Measurements from ENCODE around the gene PPP3CB.

The PPP3CB gene

GRCh38 chr10:73485320-73485719 is 10.5 kb downstream of the PPP3CB start:
- no peak overlapping the region for H2AFZ ChIP-seq (ENCODE audit: low read length)
- H3F3A ChIP-seq (ENCODE audit: insufficient read depth, low read length): no peaks in the 10 kb centered on the region
- no peaks in the 10 kb centered on the region for H3K4me1 ChIP-seq (ENCODE audit: insufficient read depth, low read length, severe bottlenecking)
- H3K9me2 ChIP-seq (ENCODE audit: low read depth, low read length): no peaks in the 10 kb centered on the region
- no peaks in the 10 kb centered on the region for H4K20me1 ChIP-seq (ENCODE audit: insufficient read depth, low read length)
- no peak overlapping the region for H3K4me2 ChIP-seq (ENCODE audit: low read length)
- H3K36me3 ChIP-seq (ENCODE audit: insufficient read depth, low read length): peaks cover 31% of the 10 kb centered on the region
- H3K9ac ChIP-seq (ENCODE audit: low read length): no peak overlapping the region
- no peak overlapping the region for H3K4me3 ChIP-seq (ENCODE audit: low read depth, low read length, poor library complexity, severe bottlenecking)
- H3K27me3 ChIP-seq (ENCODE audit: insufficient read depth, low read length): no peaks in the 10 kb centered on the region
- no peaks in the 10 kb centered on the region for H3K9me3 ChIP-seq (ENCODE audit: low read length)
- H3K27ac ChIP-seq (ENCODE audit: low read depth, low read length, poor library complexity, severe bottlenecking): no peak overlapping the region
- H3K79me2 ChIP-seq (ENCODE audit: insufficient read depth, low read length): peaks cover 36% of the 10 kb centered on the region
- no peak for TF ChIP-seq CTCF (IDR thresholded peaks at IDR 0.05; ENCODE audit: low read length)
- no peak for TF ChIP-seq EZH2 (IDR thresholded peaks at IDR 0.05; ENCODE audit: borderline replicate concordance, low read length)

- TF ChIP-seq CTCF (IDR thresholded peaks at IDR 0.05; ENCODE audit: low read length) (no peak), EZH2 (IDR thresholded peaks at IDR 0.05; ENCODE audit: borderline replicate concordance, low read length) (no peak)
- no peaks in the 10 kb centered on the region for H3F3A ChIP-seq (ENCODE audit: insufficient read depth, low read length)
- no peaks in the 10 kb centered on the region for H3K9me2 ChIP-seq (ENCODE audit: low read depth, low read length)
- H3K4me3 ChIP-seq (ENCODE audit: low read depth, low read length, poor library complexity, severe bottlenecking): no peak overlapping the region
- H2AFZ ChIP-seq (ENCODE audit: low read length): no peak overlapping the region
- H3K4me1 ChIP-seq (ENCODE audit: insufficient read depth, low read length, severe bottlenecking): no peaks in the 10 kb centered on the region
- no peak overlapping the region for H3K27ac ChIP-seq (ENCODE audit: low read depth, low read length, poor library complexity, severe bottlenecking)
- peaks cover 9% of the 10 kb centered on the region for H3K79me2 ChIP-seq (ENCODE audit: insufficient read depth, low read length)
- H4K20me1 ChIP-seq (ENCODE audit: insufficient read depth, low read length): no peaks in the 10 kb centered on the region
- H3K4me2 ChIP-seq (ENCODE audit: low read length): no peak overlapping the region
- H3K36me3 ChIP-seq (ENCODE audit: insufficient read depth, low read length): peaks cover 44% of the 10 kb centered on the region
- H3K9ac ChIP-seq (ENCODE audit: low read length): no peak overlapping the region
- no peaks in the 10 kb centered on the region for H3K9me3 ChIP-seq (ENCODE audit: low read length)
- no peaks in the 10 kb centered on the region for H3K27me3 ChIP-seq (ENCODE audit: insufficient read depth, low read length)
These were observed 15.7 kb downstream of the PPP3CB start for GRCh38 chr10:73480158-73480557.

- Histone ChIP-seq H3K9me2 (ENCODE audit: low read depth, low read length) (no peaks in the 10 kb centered on the region), H3K27me3 (ENCODE audit: insufficient read depth, low read length) (no peaks in the 10 kb centered on the region), H3K79me2 (ENCODE audit: insufficient read depth, low read length) (peaks cover 7% of the 10 kb centered on the region), H3K9me3 (ENCODE audit: low read length) (no peaks in the 10 kb centered on the region), H4K20me1 (ENCODE audit: insufficient read depth, low read length) (no peaks in the 10 kb centered on the region), H3K9ac (ENCODE audit: low read length) (no peak overlapping the region), H3F3A (ENCODE audit: insufficient read depth, low read length) (no peaks in the 10 kb centered on the region), H3K36me3 (ENCODE audit: insufficient read depth, low read length) (peaks cover 53% of the 10 kb centered on the region), H3K4me3 (ENCODE audit: low read depth, low read length, poor library complexity, severe bottlenecking) (no peak overlapping the region), H3K4me1 (ENCODE audit: insufficient read depth, low read length, severe bottlenecking) (no peaks in the 10 kb centered on the region), H2AFZ (ENCODE audit: low read length) (no peak overlapping the region), H3K27ac (ENCODE audit: low read depth, low read length, poor library complexity, severe bottlenecking) (no peak overlapping the region), H3K4me2 (ENCODE audit: low read length) (no peak overlapping the region)
- TF ChIP-seq EZH2 (IDR thresholded peaks at IDR 0.05; ENCODE audit: borderline replicate concordance, low read length) (no peak), CTCF (IDR thresholded peaks at IDR 0.05; ENCODE audit: low read length) (no peak)
These were observed 17.2 kb downstream of the PPP3CB start for GRCh38 chr10:73478636-73479035.

All from OCI-LY1 (cell line).